ENCODE data around the gene ITGAD.

DNA sequence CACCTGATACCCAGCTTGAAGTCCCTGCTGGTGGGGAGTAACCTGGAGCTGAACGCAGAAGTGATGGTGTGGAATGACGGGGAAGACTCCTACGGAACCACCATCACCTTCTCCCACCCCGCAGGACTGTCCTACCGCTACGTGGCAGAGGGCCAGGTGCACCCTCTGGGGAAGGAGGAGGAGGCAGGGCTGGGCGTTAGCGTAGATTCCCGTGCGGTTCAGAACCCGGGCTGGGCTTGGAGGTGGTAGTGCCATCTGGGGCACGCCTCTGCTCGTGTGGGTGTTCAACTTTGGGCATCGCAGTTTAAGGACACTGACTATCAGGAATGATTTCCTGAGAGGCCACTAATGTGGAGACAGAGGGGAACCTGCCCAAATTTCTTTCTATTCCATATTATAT lies 19.9 kb upstream of the ITGAD start:
- TF ChIP-seq POLR2A (IDR thresholded peaks at IDR 0.05; ENCODE audit: low read depth, low read length), result no peak
- TF ChIP-seq, protein P1, sequence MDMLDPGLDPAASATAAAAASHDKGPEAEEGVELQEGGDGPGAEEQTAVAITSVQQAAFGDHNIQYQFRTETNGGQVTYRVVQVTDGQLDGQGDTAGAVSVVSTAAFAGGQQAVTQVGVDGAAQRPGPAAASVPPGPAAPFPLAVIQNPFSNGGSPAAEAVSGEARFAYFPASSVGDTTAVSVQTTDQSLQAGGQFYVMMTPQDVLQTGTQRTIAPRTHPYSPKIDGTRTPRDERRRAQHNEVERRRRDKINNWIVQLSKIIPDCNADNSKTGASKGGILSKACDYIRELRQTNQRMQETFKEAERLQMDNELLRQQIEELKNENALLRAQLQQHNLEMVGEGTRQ (IDR thresholded peaks at IDR 0.05; ENCODE audit: low read depth, low read length), result no peak
- TF ChIP-seq, protein P2, sequence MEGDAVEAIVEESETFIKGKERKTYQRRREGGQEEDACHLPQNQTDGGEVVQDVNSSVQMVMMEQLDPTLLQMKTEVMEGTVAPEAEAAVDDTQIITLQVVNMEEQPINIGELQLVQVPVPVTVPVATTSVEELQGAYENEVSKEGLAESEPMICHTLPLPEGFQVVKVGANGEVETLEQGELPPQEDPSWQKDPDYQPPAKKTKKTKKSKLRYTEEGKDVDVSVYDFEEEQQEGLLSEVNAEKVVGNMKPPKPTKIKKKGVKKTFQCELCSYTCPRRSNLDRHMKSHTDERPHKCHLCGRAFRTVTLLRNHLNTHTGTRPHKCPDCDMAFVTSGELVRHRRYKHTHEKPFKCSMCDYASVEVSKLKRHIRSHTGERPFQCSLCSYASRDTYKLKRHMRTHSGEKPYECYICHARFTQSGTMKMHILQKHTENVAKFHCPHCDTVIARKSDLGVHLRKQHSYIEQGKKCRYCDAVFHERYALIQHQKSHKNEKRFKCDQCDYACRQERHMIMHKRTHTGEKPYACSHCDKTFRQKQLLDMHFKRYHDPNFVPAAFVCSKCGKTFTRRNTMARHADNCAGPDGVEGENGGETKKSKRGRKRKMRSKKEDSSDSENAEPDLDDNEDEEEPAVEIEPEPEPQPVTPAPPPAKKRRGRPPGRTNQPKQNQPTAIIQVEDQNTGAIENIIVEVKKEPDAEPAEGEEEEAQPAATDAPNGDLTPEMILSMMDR (conservative IDR thresholded peaks at IDR 0.05; ENCODE audit: low read depth, low read length), result no peak
- no peak for TF ChIP-seq CEBPB (IDR thresholded peaks at IDR 0.05; ENCODE audit: low read depth, low read length)
- TF ChIP-seq RAD21 (IDR thresholded peaks at IDR 0.05; ENCODE audit: low read length), result no peak
- no peak for TF ChIP-seq FOS (IDR thresholded peaks at IDR 0.05; ENCODE audit: low read depth, low read length)
- TF ChIP-seq CHD1 (IDR thresholded peaks at IDR 0.05; ENCODE audit: low read depth, low read length), result no peak
- TF ChIP-seq MAZ (IDR thresholded peaks at IDR 0.05; ENCODE audit: borderline replicate concordance, low read depth, low read length), result no peak
- no peak for TF ChIP-seq MXI1 (IDR thresholded peaks at IDR 0.05; ENCODE audit: borderline replicate concordance, low read depth, low read length)
- no peak for TF ChIP-seq RFX5 (IDR thresholded peaks at IDR 0.05; ENCODE audit: low read depth, low read length)
- TF ChIP-seq SMC3 (IDR thresholded peaks at IDR 0.05; ENCODE audit: low read depth, low read length), result no peak
- TF ChIP-seq MAFK (IDR thresholded peaks at IDR 0.05; ENCODE audit: low read depth, low read length), result no peak
- no peak for TF ChIP-seq NFE2L2 (IDR thresholded peaks at IDR 0.05; ENCODE audit: low read depth, low read length)
